NCI-H2227 treated with DMSO at 0.1 percent for 48 hours (cell line): ENCODE results near the gene TWF2.

Source experiments
- DNase-seq: peaks from one replicate; lab custom pipeline; 2025; lab: John Stamatoyannopoulos, UW

TWF2 gene

DNA sequence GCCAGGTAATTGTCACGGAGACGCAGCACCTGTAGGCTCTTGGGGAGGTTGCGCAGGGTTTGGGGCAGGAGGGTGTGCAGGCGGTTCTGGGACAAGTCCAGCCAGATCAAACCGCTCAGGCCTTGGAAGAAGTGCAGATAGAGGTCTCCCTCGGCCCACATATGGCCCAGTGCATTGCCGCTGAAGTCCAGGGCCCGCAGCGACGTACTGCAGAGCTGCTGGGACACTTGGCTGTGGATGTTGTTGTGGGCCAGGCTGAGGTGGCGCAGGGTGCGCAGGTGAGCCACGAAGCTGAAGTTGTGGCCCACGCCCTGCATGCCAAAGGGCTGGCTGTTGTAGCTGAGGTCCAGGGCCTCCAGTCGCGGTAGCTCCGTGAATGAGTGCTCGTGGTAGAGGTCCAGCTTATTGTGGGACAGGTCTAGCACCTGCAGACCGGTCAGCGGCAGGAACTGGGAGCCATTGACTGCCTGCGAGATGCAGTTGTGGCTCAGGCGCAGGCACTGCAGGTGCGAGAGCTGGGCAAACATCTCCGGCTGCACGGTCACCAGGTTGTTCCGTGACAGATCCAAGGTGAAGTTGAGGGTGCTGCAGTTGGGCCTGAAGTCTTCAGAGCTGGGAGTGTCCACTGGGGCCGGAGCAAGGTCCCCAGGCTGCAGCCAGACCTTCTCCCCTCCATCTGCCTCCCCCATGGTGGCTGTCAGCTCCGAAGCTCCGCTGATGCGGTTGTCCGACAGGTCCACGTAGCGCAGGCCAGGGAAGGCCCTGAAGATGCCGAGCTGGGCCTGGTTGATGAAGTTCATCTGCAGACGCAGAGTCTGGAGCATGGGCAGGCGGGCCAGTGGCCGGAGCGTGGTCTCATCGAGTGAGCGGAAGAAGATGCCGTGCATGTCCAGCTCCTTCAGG lies 16.4 kb downstream of the TWF2 start:
- DNase-seq: no peak

- no peak for DNase-seq
These were observed 17.2 kb downstream of the TWF2 start for GRCh38 chr3:52221563-52222318.

DNA sequence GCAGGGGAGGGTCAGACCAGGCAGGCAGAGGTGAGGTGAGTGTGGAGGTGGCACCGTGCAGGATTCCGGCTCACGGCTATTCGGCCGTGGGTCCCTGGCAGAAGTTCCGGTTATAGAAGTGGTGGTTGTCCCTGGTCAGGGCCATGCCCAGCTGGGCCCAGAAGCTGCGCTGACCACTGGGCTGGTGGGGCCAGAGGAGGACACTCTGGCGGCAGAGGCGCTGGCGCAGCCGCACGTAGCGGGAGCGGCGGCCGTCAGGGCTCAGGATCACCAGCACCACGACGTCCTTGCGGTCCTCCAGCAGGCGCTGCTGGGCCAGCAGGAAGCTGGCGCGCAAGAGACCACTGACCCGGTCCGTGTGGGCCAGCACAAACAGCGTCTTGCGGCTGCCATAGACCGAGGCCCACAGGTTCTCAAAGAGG lies 17.8 kb downstream of the TWF2 start:
- no peak for DNase-seq

- peak; percentile 55 for DNase-seq
These were observed 18.5 kb downstream of the TWF2 start for GRCh38 chr3:52220380-52221026.

- DNase-seq: no peak
These were observed 19.9 kb downstream of the TWF2 start for GRCh38 chr3:52218937-52219650.

- no peak for DNase-seq
These were observed 20.5 kb downstream of the TWF2 start for GRCh38 chr3:52218454-52218853.

DNA sequence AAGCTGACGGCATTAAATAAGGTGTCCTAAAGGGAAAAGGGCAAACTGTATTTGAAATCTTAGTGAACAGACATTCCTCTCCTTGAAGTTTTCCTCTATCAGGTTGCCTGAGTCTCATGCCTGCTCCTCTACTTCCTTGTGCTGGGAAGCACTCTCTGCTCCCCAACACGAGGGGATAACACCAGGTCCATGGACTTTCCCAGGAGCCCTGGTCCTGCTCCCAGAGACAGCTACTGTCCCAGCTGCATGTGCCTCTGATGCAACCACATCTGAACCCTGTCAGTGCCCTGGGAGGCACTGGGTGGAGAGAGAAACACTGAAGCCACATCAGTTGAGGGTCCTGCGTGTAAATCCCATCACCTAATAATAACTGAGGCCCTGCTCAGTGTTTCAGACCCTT lies 20.9 kb downstream of the TWF2 start:
- DNase-seq: no peak

DNA sequence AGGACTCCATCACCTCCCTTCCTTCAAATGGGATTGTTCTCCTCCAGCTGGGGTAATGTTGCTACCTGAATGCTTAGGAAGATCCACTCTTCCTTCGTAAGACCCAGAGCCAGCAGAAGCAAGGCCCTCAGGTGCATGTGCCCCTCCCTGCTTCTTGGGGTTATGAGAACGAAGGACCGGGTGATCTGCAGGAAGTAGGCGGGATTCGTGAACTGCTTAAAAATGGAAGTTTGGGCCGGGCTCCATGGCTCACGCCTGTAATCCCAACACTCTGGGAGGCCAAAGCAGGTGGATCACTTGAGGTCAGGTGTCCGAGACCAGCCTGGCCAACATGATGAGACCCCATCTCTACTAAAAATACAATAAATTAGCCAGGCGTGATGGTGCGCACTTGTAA lies 21.6 kb downstream of the TWF2 start:
- no peak for DNase-seq

- no peak for DNase-seq
These were observed 22.2 kb downstream of the TWF2 start for GRCh38 chr3:52216585-52217408.

DNA sequence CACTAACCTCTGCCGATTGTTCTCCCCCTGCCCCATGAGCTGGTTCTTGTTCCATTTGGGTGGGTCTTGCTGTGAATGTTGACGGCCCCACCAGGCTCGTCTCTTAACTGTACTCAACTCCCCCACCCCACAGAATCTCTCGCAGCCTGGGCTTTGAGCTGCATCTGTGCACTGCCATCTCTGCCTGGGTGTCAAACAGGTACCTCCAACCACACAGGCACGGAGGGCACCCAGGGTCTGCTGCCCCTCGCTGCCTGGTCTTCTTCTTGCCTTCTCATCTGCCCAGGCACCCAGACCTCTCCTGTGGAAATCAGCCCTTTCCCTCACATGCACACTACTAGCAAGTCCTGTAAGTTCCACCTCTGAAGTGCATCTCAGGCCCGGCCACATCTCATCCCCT lies 23.6 kb downstream of the TWF2 start:
- no peak for DNase-seq

GRCh38 chr3:52213901-52214300 lies 25.1 kb downstream of the TWF2 start:
- DNase-seq: no peak

- DNase-seq: no peak
These were observed 26.0 kb downstream of the TWF2 start for GRCh38 chr3:52213005-52213404.

- no peak for DNase-seq
These were observed 27.6 kb downstream of the TWF2 start for GRCh38 chr3:52211268-52211891.

DNA sequence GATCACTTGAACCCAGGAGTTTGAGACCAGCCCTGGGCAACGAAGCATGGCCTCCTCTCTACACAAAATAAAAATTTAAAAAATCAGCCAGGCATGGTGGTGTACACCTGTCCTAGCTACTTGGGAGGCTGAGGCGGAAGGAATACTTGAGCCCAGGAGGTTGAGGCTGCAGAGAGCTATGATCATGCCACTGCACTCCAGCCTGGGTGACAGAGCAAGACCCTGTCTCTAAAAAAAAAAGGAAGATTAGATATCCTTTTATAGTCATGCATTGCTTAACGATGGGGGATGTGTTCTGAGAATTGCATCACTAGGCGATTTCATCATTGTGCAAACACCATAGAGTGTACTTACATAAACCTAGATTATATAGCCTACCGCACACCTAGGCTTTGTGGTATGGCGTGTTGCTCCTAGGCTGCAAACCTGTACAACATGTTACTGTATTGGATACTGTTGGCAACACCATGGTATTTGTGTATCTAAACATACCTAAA lies 28.4 kb downstream of the TWF2 start:
- no peak for DNase-seq

DNA sequence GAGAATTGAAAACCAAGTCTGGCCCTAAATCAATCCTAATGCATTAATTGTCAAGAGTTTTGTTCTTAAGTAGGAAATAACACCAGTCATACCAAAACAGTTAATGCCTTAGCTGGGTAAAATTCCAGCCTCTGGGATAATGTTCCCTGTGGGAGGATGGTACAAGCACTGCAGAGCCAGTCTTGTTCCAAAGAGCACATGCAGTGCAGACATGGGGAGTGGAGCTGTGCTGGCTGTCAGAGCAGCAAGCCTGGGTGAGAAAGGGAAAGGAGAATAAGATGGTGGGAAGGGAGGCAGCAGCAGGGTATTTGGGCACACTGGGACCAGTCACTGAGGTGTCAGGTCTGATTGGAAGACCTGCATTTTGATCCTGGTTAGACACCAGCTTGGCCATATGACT lies 28.9 kb downstream of the TWF2 start:
- DNase-seq: no peak

- no peak for DNase-seq
These were observed 30.4 kb downstream of the TWF2 start for GRCh38 chr3:52208556-52208955.

GRCh38 chr3:52205727-52206372 lies 33.1 kb downstream of the TWF2 start:
- no peak for DNase-seq

DNA sequence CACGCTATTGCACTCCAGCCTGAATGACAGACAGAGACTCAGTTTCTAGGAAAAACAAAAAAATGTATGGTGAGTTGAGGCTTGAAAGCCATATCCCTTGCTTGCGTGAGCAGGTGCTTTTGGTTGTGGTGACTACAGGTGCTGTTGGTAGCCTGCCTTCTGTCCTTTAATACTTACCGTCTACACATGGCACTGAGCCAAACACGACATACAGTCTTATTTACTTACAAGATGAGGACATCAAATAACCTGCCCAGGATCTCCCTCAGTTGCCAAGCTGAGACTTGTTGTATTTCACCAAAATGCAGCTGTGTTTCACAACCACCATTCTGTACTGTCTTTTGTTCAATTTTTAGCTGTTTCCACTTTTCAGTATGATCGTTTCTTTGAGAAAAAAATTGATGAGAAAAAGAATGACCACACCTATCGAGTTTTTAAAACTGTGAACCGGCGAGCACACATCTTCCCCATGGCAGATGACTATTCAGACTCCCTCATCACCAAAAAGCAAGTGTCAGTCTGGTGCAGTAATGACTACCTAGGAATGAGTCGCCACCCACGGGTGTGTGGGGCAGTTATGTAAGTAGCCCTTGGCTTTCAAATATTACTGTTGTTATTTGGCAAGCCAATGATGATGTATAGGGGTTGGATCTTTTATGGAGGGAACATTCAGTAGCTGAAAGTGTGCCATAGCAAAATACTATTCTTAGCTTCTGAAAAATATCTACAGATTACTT lies 34.5 kb downstream of the TWF2 start:
- DNase-seq: no peak

DNA sequence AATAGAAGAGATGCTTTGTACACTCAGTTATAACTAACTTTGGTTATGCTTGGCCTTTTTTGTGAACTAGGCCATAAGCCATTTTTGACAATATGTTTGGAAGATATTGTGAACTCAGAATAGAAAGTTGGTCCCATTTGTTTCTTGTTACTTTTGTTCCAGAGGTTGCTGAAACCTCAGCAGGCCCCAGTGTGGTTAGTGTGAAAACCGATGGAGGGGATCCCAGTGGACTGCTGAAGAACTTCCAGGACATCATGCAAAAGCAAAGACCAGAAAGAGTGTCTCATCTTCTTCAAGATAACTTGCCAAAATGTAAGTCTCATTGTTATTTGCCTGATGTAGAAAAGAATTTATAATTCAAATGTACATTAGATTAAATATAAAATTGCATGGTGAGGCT lies 35.3 kb downstream of the TWF2 start:
- DNase-seq: no peak
